Heart right ventricle (tissue), 16 donors: ENCODE results near the gene MEPE. TPM values are rescaled to one million over a fixed set of nuclear protein-coding genes. Genes with fewer than 3 reads are reported as not detected.

Experiments
- ATAC-seq, 8 donors: fragments of 200-7000 bp; cut with Tn5 transposase; one replicate each; pipeline ENCODE4 v1.9.1; 2020; ENCODE audit warnings: mild to moderate bottlenecking in 8 of 8, moderate library complexity in 8 of 8, moderate number of reproducible peaks in 1 of 8
- DNase-seq, 2 donors: peaks; one replicate each; pipeline ENCODE4 v3.0.0-alpha.2; 2020
- H3K27ac ChIP-seq, 10 donors: fragments of 200-600 bp; sonication (generic) in 2 of 10; one replicate each; pipeline versions ENCODE4 v1.5.0 to v1.8.0; 2020 to 2022; ENCODE audit warnings: mild to moderate bottlenecking in 3 of 10
- H3K27me3 ChIP-seq, 7 donors: fragments of 200-600 bp; one replicate each; pipeline ENCODE4 v1.8.0; 2021 to 2022; ENCODE audit warnings: mild to moderate bottlenecking in 2 of 7
- H3K36me3 ChIP-seq, 9 donors: fragments of 200-600 bp; sonication (generic) in 1 of 9; one replicate each; pipeline versions ENCODE4 v1.5.0 to v1.8.0; 2020 to 2022; ENCODE audit warnings: mild to moderate bottlenecking in 2 of 9
- H3K4me1 ChIP-seq, 9 donors: fragments of 200-600 bp; sonication (generic) in 1 of 9; one replicate each; pipeline versions ENCODE4 v1.5.0 to v1.8.0; 2020 to 2022; ENCODE audit warnings: mild to moderate bottlenecking in 4 of 9
- H3K4me3 ChIP-seq, 10 donors: fragments of 200-600 bp; sonication (generic) in 2 of 10; one replicate each; pipeline versions ENCODE4 v1.5.0 to v1.8.0; 2020 to 2022; ENCODE audit warnings: mild to moderate bottlenecking in 7 of 10, moderate library complexity in 2 of 10
- H3K9me3 ChIP-seq, 11 donors: fragments of 200-600 bp in 10 of 11; sonication (generic) in 2 of 11; one replicate each; pipeline versions ENCODE4 v1.5.0 to v1.8.0; 2013 to 2022; ENCODE audit warnings: mild to moderate bottlenecking in 2 of 11, control low read depth in 1 of 11, moderate library complexity in 1 of 11
- WGBS, 2 donors: extraction: QIAGEN DNeasy Blood & Tissue Kit; methylation state at CpG; one replicate each; pipeline ENCODE4 v1.1.7; 2013; ENCODE audit warnings: inconsistent platforms in 1 of 2; 5-methylcytosine and 5-hydroxymethylcytosine counted together
- intact Hi-C, 10 donors: fragments of 100-400 bp; cut with DNase I; formaldehyde crosslinking; loops; one replicate each; pipeline versions ENCODE4 v1.11.1 to v1.14.2; 2022
- polyA plus RNA-seq, 2 donors: library from polyadenylated mRNA; stranded (reverse); fragments of 200-250 nt; gene quantifications; one replicate each; pipeline ENCODE4 v1.2.3, GENCODE V29; 2013
- total RNA-seq, 10 donors: library from RNA; stranded (reverse); fragmentation: NEBNext Ultra II Directional in 3 of 10; extraction: Animal tissue kit (Norgen Biotek cat#: 25700) in 3 of 10; gene quantifications; one replicate each; pipeline versions ENCODE4 v1.2.1 to v1.2.4, GENCODE V29; 2021 to 2023
- TF ChIP-seq, protein P1 (sequence below), 9 donors: fragments of 200-600 bp; sonication (generic) in 2 of 9; IDR thresholded peaks; one replicate each; pipeline versions ENCODE4 v1.5.0 to v1.8.0; 2021 to 2022; ENCODE audit warnings: antibody characterized with exemption in 9 of 9, mild to moderate bottlenecking in 5 of 9, moderate library complexity in 1 of 9
- donor health status: Arrhythmogenic right ventricular cardiomyopathy.
- donor health status: ischemic (EF 13 %, LVEDD 7.1; RV severe dilation, severe dysfunction).
- donor health status: healthy with polysubstance abuse.
- donor health status: DM: no; HTN: yes; CAD: no.
- donor health status: DM: no; HTN: no; CAD: no.
- donor health status: ischemic (EF 25% LVEDD 6.9; RV normal size, moderate dysfunction).
- donor health status: ischemic (EF 25% LVEDD 5.7; RV mildly dilated, moderate dysfunction).
- donor health status: healthy.
- donor health status: DM: yes; HTN: yes; CAD: no.
- donor health status: Ischemic cardiomyopathy.
- donor health status: ischemic (EF 35%, LVEDD 5.7; RV mildly dilated, moderate dysfunction).
- donor health status: nonischemic (EF 11% LVEDD 7.7; RV severe dilation, severe dysfunction).
- donor health status: DM: yes; HTN: yes; CAD: no.
- donor health status: PGD.
- donor health status: ischemic (EF 29% LVEDD 5.4; RV normal size, mild dysfunction).
- donor health status: nonischemic (EF 23%, LVEDD 6.1; RV moderate dilation, normal function).

MEPE gene
- total and polyA plus RNA-seq, 12 donors = not detected

DNA sequence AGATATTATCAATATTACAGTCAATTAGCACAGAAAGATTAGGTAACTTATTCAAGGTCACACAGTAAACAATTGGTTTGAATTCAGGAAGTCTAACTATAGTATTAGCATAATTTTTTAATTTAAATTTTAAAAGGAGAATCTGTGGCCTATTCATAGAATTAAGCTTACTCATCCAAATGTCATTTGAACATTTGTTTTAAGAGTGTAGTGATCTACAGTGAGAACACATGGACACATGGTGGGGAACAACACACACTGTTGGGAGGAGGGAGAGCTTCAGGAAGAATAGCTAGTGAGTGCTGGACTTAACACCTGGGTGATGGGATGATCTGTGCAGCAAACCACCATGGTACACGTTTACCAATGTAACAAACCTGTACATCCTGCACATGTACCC, 48.3 kb downstream of the MEPE start:
- H3K4me1 ChIP-seq = peaks cover 0 to 5% (median 0%) of the 10 kb centered on the region in 9 donors
- intact Hi-C loops = loop anchor here in 1 of 10 donors (10.0 kb wide), 1 partner anchor 54 kb away; no protein-coding TSS in a partner anchor
- no peaks in the 10 kb centered on the region for H3K27me3 ChIP-seq
- H3K36me3 ChIP-seq = no peaks in the 10 kb centered on the region
- DNase-seq = no peak
- TF ChIP-seq, protein P1, sequence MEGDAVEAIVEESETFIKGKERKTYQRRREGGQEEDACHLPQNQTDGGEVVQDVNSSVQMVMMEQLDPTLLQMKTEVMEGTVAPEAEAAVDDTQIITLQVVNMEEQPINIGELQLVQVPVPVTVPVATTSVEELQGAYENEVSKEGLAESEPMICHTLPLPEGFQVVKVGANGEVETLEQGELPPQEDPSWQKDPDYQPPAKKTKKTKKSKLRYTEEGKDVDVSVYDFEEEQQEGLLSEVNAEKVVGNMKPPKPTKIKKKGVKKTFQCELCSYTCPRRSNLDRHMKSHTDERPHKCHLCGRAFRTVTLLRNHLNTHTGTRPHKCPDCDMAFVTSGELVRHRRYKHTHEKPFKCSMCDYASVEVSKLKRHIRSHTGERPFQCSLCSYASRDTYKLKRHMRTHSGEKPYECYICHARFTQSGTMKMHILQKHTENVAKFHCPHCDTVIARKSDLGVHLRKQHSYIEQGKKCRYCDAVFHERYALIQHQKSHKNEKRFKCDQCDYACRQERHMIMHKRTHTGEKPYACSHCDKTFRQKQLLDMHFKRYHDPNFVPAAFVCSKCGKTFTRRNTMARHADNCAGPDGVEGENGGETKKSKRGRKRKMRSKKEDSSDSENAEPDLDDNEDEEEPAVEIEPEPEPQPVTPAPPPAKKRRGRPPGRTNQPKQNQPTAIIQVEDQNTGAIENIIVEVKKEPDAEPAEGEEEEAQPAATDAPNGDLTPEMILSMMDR (IDR thresholded peaks at IDR 0.05) = no peak
- H3K9me3 ChIP-seq = no peaks in the 10 kb centered on the region
- H3K27ac ChIP-seq = no peak overlapping the region
- H3K4me3 ChIP-seq = no peak overlapping the region
- 76 to 85% methylated on average over 1 of the region's 1 CpG for WGBS, 2 donors
- no peak for ATAC-seq

DNA sequence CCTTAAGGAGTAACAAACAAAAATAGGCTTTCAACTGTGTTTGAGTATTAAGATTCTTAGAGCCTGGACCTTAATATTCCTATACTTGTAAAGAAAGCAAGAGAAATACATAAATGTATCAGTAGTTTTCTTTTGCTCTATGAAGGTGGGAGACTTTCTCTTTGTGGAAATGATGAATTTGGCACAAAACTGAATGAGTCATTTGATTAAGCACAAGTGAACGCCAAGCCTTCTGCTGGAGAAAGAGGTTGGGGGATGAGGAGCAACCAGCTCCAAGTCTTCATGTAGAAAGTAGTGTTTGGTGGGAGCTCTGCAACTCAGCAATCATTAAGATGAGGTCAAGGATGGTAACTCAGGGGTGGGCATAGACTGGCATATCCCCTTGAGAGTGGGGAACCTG, 49.6 kb downstream of the MEPE start:
- intact Hi-C loops = loop anchor here in 1 of 10 donors (10.0 kb wide), 1 partner anchor 52 kb away; no protein-coding TSS in a partner anchor
- WGBS, 2 donors = 28 to 63% methylated on average over 1 of the region's 1 CpG

DNA sequence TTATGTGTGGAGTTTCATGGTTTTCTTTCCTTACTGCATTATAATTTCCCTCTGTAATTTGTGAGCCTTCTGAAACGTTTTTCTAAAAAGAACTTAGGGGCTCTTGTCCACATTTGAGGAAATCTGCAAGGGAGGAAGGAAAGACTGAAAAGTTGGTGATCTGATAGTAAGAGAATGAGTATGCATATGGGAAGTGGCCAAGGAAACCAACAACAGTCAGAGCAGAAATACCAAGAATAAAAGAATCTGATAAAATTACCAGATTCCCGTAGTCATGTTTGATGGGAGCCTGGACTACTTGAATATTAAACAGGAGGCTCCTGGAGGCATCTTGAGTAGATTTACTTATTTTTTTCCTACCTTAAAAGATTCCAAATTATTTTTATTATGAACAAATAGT, 50.1 kb downstream of the MEPE start:
- Histone ChIP-seq H3K9me3 (no peaks in the 10 kb centered on the region), H3K4me3 (no peak overlapping the region), H3K27me3 (no peaks in the 10 kb centered on the region), H3K4me1 (peaks cover 0 to 8% (median 0%) of the 10 kb centered on the region in 9 donors), H3K27ac (no peak overlapping the region), H3K36me3 (no peaks in the 10 kb centered on the region)
- no peak for ATAC-seq
- intact Hi-C loops = loop anchor here in 1 of 10 donors (10.0 kb wide), 1 partner anchor 52 kb away; no protein-coding TSS in a partner anchor
- no peak for DNase-seq
- TF ChIP-seq, protein P1 (IDR thresholded peaks at IDR 0.05) = no peak
- 50 to 56% methylated on average over 2 of the region's 2 CpGs for WGBS, 2 donors

More for the DNA sequence above, 49.6 kb downstream of the MEPE start:
- DNase-seq (no peak), ATAC-seq (no peak)
- Histone ChIP-seq H3K27ac (no peak overlapping the region), H3K27me3 (no peaks in the 10 kb centered on the region), H3K4me3 (no peak overlapping the region), H3K9me3 (no peaks in the 10 kb centered on the region), H3K36me3 (no peaks in the 10 kb centered on the region), H3K4me1 (peaks cover 0 to 8% (median 0%) of the 10 kb centered on the region in 9 donors)
- TF ChIP-seq, protein P1 (IDR thresholded peaks at IDR 0.05) = no peak

DNA sequence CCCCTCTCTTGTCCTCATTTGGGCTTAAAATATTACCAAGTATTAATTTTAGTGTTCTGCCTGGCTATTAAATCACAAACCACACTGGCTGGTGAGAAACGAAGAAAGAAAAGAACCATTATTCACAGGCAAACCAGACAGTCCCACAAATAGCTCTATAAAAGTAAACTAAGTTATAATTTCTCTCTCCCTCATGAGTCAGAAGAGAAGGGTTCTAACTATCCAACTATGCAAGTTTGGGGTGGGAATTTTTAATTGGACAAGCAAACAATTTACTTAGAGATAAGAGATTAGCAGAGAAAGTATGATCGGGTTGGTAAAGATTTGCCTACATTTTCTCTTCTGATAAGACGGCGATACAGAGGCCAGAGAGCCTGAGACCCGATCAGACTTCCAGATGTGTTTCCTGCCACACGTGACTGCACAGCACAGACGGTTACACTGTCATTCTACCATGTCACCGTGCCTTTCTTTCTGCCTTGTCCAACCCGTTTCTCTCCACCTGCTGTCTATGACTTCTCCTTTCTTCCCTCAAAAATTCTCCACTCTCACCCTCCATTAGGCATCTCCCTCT, 52.3 kb downstream of the MEPE start:
- H3K36me3 ChIP-seq = no peaks in the 10 kb centered on the region
- WGBS, 2 donors = 42 to 47% methylated on average over 9 of the region's 9 CpGs
- peaks cover 0 to 17% (median 0%) of the 10 kb centered on the region in 11 donors for H3K9me3 ChIP-seq
- no peak overlapping the region for H3K27ac ChIP-seq
- DNase-seq (no peak), ATAC-seq (no peak)
- peaks cover 0 to 8% (median 0%) of the 10 kb centered on the region in 9 donors for H3K4me1 ChIP-seq
- H3K27me3 ChIP-seq = no peaks in the 10 kb centered on the region
- TF ChIP-seq, protein P1 (IDR thresholded peaks at IDR 0.05) = no peak
- intact Hi-C loops = loop anchor here in 1 of 10 donors (10.0 kb wide), 1 partner anchor 50 kb away; no protein-coding TSS in a partner anchor
- no peak overlapping the region for H3K4me3 ChIP-seq
